ENCODE results near the gene MANSC1.

- no peak for TF ChIP-seq CTCF (IDR thresholded peaks at IDR 0.05; ENCODE audit: low read depth, low read length)
- no peak for TF ChIP-seq POLR2A (IDR thresholded peaks at IDR 0.05; ENCODE audit: extremely low read depth, insufficient read length)
- no peak for TF ChIP-seq MAX (IDR thresholded peaks at IDR 0.05; ENCODE audit: low read depth, low read length)
These were observed 48.9 kb downstream of the MANSC1 start for GRCh38 chr12:12301122-12301521.

Data from NB4 (cell line).